ENCODE measurements around the gene RAB7A. TPM values are rescaled to one million over a fixed set of nuclear protein-coding genes. Genes with fewer than 3 reads are reported as not detected.
"Not testable (repeated sequence)": the region's sequence is repeated elsewhere in the genome, so short reads cannot be mapped to it uniquely, and the experiment has no call there.

Gene RAB7A
- polyA plus RNA-seq, 12 donors, result 133 to 273 (median 151) TPM; not detected in 1

DNA sequence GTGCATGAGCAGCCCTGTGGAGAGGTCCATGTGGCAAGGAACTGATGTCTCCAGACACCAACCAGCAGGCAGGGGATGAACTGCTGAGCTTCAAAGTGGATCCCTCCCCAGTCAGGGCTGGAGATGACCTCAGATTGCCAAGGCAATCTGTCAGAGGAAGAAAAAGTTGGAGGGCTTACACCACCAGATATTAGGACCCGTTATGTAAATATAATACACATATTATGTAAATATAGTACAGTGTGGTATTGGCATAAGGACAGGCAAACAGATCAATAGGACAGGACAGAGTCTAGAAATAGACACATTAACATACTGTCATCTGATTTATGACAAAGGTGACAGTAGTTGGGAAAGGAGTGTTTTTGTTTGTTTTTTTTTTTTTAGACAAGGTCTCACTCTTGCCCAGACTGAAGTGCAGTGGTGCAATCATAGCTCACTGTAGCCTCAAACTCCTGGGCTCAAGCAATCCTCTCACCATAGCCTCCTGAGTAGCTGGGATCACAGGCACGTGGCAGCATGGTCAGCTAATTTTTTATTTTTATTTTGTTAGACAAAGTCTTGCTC is 18.0 kb upstream of the RAB7A start:
- no peak for DNase-seq

DNA sequence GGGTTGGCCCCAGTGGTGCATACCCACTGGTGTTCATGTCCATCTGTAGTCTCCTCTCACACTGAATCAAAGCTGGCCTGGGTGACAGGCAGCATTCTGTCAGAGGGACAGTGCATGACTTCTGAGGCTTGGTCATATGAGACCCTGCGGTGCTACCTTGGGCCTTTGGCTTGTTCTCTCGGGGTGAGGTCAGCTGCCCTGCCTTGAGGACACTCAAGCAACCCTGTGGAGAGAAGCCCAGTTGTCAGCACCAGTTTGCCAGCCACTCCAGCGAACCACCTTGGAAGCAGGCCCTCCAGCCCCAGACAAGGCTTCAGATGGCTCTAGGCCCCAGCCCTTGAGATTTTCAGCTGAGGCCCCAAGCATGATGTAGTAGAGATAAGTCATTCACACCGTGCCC is 16.9 kb upstream of the RAB7A start:
- no peak for DNase-seq

DNA sequence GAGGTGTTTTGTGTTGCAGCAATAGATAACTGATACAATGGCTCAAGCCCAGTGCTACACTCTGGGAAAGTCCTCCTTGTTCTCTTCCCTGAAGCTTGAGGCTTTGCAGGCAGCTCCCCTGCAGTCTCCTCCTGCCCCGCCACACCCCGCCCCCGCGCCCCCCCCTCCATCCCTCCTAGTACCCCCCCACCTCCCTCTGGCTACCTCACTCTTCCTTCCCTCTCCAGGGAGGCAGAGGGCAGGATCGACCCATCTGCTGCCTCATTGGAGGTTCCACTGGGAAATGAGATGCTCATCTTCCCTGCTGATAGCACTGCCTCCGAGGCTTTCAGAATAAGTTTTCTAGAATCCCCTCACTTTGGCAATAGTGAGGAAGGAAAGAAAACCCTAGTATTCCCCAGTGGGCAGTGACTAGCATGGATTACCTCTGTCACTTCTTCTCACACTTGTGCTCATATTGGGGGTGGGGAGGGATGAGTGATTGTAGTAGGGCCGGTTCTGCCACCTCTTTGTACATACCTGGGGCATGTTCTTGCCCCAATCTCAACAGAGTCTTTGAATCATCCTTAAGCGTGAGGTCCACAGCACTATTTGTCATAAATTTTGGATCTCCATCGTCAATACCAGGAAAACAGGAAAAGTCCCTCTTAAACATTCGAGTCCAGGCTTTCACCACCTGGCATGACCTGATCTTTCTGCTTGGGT is 16.3 kb upstream of the RAB7A start:
- DNase-seq, result no peak

DNA sequence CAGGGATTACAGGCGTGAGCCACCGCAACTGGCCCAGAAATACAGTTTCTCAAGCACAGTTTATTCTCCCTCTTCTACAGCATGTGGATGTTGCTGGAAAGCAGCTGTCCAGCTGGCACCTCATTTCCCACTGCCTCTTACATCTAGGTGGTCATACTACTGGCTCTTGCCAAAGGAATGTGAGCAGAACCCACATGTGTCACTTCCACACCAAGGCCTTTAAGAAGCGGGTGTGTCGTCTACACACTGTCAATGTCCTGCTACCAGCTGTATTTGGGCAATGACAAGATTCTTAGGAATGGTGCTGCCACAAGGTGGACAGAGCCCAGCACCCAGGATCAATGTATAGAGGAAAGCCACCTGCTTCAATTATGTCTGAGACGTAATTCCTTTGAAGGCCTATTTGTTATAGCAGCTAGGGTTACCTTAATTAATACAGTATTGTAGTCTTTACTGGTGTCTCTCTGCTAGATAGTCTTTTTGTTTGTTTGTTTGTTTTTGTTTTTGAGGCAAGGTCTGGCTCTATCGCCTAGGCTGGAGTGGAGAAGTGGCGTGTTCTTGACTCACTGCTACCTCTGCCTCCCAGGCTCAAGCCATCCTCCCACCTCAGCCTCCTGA is 15.1 kb upstream of the RAB7A start:
- no peak for DNase-seq

DNA sequence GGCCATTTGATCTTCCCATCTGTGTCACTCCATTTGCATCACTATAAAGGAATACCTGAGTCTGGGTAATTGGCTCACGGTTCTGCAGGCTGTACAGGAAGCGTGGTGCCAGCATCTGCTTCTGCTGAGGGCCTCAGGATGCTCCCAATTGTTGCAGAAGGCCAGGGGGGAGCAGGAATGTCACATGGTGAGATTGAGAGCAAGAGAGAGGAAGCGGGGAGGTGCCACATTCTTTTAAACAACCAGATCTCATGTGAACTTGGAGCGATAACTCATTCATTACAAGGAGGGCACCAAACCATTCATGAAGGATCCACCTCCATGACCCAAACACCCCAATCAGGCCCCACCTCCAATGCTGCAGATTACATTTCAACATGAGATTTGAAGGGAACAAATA is 13.1 kb upstream of the RAB7A start:
- no peak for DNase-seq

DNA sequence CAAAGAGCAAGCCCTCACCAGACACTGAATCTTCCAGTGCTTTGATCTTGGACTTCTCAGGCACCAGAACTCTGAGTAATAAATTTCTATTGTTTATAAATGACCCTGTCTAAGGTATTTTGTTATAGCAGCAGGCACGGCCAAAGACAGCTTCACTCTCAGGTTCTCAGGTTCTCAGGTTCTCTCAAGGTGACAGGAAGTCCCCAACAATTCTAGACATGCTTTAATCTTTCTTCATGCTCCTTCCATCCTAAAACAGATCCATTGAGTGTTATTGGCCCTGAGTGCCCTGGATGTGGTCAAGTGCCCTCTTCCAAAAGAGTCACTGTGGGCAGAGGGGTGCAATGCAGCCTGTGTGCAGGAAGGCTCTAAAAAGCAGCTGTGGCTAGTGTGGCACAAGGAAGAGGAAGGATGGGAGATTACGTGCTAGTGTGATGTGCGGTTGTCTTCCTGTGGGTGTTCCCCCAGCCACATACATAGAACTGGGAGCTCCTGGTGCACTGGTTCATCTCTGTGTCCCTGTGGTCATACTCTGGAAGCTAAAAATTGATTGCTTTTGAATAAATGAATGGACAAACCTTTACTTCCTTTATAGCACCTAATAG is 11.0 kb upstream of the RAB7A start:
- DNase-seq, result no peak

DNA sequence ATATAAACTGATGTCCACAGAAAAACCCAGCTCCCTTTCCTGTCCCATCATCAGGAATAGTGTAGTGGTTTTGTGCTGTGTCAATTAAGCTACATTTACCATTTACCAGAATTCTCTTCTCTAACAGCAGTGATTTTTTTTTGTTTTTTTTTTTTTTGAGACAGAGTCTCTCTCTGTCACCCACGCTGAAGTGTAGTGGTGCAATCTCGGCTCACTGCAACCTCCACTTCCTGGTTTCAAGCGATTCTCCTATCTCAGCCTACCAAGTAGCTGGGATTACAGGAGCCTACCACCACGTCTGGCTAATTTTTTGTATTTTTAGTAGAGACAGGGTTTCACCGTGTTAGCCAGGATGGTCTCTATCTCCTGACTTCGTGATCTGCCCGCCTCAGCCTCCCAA is 7.1 kb upstream of the RAB7A start:
- DNase-seq, result not testable (repeated sequence)

DNA sequence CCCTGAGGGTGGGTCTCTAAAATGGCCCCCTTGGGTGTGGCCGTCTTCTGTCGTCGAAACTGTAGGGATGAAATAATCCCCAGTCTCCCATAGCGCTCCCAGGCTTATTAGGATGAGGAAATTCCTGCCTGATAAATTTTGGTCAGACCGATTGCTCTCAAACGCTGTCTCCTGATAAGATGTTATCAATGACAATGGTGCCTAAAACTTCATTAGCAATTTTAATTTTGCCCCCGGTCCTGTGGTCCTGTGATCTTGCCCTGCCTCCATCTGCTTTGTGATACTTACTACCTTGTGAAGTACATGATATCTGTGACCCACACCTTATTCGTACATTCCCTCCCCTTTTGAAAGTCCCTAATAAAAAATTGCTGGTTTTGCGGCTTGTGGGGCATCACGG is 5.1 kb upstream of the RAB7A start:
- no peak for DNase-seq

DNA sequence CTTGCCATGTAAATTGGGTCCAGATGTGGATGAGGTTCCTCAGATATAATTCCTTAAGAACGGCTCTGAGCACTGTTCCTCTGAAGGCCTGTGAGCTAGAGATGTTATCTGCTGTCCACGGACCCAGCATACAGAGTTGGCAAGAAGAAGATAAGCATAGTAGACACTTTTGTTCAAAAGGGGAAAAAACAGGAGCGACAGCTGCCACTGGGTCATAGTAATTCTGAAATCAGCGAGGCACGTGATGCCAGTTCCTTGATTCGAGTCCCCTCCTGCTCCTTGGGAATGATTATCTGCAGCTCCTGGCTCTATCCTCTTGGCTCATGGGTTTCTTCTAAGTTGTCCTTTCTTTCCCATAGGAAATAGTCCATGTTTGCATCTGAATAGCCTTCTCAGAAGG is 2.5 kb upstream of the RAB7A start:
- DNase-seq, result no peak

DNA sequence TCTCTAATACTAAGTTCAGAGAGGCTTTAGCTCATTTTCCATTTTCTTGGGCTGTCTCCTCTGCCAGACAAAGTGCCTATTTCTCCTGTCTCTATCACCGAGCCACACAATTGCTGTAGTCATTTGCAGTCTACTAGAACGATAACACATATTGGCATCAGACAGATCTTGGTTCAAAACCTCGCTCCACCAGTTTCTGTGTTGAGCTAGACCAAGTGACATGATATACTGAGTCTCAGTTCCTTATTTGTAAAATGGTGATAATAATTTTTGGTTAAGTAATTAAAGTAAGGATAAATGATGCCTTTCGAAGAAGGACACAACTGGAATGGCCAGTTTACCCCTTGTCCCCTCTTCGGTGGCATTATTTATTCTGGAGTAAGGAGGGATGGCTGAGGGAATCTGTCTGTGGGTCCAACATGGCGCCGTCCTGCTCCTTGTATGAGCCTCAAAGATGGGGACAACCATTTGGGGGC is 398 bp upstream of the RAB7A start:
- DNase-seq, result no peak

DNA sequence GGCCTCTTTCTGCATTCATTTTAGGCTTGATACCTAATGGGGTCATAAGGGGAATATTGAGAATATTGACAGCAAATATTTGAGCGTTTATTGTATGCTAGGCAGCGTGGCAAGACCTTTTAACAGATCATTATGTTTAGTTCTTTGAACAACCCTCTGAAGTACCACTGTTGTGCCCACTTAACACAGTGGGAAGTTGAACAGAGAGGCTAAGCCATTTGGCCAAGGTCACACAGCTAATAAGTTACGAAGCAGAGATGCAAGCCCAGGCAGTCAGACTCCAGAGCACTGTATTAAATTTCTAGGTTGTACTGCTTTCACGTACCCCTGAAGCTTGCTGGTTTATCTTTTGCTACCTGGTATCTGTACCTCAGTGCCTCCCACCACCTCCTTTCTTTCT is 1.1 kb downstream of the RAB7A start:
- no peak for DNase-seq

DNA sequence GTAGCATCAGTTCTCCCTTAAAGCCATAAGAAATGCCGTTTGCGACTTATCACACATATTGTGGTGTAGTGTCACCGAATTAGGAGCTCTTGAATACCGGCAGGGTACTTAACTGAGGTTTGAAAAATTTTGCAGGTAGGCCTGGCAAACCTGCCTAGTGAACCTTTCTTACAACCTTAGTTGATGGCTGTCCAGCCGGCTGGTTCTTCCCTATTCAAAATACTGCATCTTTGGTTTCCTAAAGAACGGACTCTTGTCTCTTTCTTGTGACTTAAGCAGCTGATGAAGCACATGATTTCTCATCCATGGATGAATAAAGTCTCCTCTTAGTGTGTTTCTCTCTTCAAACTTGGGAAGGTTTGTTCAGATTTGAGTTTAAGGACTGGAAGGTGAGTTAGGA is 1.5 kb downstream of the RAB7A start:
- no peak for DNase-seq

DNA sequence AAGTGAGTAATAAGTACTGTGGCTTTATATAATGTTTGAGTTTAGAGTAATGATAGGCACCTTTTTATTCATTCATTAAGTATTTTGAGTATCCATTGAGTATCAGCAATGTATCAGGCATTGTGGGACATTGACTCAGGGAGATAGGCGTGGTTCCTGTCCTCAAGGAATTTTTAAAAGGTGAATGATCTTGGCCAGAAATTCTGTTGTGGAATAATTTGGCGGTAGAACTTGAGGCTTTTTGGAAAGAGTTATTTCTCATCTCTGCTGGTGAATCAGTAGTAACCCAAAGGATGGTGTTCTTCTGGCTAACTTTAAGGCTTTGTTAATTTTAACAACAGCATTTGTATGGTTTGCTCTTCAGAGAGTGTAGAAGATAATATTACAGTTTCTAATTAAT is 2.0 kb downstream of the RAB7A start:
- no peak for DNase-seq

DNA sequence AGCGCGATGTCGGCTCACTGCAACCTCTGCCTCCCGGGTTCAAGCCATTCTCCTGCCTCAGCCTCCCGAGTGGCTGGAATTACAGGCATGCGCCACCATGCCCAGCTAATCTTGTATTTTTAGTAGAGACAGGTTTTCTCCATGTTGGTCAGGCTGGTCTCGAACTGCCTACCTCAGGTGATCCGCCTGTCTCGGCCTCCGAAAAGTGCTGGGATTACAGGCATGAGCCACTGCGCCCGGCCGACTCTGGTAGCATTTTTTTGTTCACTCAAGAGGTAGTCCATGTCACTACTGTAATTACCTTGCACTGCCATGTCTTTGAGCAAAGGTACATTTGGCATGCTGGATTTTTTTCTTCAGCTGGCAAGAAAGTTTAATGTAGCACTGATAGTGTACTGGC is 2.5 kb downstream of the RAB7A start:
- not testable (repeated sequence) for DNase-seq

DNA sequence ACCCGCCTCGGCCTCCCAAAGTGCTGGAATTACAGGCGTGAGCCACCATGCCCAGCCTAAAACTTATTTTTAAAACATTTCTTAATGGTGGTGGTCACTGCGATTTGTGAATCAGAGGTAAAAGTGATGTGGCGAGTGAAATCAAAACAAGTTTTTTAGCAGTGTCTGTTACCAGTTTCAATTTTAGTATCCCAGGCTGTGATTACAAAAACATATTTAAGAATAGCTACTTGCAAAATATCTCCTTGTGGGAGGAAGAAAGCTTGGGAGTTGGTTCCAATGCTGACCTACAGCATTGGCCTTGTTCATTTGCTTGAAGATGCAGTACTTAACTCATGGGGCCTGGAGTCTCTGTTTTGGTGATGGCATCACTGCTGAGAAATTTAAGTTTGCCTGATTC is 4.5 kb downstream of the RAB7A start:
- no peak for DNase-seq

DNA sequence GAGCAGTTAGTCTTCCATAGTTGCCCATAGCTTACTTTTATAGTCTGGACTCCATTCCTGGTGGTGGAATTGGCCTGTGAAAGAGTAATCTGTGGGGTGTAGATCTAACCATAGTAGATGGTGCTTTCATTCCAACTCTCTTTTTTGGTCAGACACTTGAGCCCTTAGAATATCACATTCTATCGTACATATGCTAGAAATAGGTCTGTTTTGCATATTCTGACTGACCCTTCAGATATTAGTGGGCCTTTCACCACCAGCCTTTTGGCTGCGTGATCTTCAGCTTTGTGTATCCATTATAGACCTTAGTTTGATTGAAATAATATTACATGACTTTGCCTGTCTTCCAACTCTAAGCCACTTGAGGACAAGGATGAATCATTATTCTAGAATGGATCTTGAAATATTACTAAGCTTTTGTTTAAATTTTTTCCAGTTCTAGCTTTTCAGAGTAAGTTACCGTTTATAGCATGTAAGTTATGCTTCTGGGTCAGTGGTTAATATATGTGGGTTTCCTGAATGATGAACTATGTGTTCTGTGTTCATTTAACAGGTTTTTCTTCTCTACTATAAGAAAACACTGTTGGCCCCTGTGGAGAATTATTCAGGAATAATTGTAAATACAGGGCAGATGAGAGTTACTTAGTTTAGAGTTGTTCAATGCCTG is 8.7 kb downstream of the RAB7A start:
- no peak for DNase-seq

DNA sequence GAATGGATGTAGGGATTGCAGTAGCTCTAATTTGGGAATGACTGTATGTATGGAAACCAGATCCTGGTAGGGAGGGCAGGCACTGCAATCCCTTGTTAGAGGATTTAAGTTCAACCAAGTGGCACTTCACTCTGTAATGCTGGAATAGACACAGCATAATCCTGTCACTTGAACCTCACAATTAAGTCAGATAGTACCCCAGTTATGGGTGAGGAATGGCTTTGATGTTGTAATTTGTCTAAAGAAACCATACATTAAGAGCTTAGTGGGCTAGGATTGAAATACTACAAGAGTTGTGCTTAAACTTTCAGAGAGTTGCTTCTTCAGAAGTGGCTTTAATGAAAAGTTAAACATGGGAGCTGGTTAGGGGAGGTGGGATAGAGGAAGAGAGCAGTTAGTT is 9.3 kb downstream of the RAB7A start:
- no peak for DNase-seq

DNA sequence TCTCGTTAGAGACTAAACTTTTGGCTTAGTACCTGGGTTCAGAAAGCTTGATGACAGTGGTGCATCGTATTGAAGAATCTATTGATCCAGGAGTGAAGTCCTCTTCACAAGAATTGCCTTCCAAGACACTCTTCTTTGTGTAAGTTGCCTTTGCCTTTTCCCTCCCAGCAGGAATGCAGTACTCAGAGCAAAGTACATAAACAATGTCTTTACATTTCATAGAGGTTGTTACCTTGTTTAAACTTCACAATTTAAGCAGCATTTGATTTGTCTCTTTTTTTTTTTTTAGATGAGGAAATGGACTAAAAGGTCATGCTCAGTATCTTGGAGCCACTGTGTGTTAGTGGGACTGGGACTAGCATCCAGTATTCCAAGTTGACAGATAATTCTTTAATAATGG is 9.9 kb downstream of the RAB7A start:
- DNase-seq, result no peak

DNA sequence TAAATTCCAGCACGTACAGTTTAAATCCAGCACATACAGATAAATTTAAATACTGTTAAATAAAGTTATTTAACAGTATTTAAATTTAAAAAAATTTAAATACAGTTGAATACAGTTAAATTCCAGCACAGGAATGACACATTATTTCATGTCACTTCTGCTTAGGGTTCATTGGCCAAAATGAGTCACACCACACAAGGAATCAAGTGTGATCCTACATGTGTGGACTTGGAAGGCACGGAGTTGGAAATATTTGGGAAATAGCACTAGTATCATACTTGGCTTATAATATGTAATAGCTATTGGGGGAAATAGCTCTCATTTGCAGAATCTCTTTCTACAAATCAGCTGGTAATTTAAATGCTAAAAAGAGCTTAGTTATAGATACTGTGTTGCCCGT is 10.6 kb downstream of the RAB7A start:
- DNase-seq, result no peak

DNA sequence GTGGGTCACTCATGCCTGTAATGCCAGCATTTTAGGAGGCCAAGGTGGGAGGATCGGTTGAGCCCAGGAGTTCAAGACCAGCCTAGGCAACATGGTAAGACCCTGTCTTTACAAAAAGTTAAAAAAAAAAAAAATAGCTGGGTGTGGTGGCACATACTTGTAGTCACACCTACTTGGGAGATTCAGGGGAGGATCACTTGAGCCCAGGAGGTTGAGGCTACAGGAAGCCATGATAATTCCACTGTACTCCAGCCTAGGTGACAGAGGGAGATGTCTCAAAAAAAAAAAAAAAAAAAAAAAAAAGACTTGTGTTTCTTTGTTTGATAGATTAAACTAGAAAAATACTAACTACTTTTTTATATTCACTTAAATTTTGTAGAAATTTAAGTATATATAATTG is 14.6 kb downstream of the RAB7A start:
- no peak for DNase-seq

DNA sequence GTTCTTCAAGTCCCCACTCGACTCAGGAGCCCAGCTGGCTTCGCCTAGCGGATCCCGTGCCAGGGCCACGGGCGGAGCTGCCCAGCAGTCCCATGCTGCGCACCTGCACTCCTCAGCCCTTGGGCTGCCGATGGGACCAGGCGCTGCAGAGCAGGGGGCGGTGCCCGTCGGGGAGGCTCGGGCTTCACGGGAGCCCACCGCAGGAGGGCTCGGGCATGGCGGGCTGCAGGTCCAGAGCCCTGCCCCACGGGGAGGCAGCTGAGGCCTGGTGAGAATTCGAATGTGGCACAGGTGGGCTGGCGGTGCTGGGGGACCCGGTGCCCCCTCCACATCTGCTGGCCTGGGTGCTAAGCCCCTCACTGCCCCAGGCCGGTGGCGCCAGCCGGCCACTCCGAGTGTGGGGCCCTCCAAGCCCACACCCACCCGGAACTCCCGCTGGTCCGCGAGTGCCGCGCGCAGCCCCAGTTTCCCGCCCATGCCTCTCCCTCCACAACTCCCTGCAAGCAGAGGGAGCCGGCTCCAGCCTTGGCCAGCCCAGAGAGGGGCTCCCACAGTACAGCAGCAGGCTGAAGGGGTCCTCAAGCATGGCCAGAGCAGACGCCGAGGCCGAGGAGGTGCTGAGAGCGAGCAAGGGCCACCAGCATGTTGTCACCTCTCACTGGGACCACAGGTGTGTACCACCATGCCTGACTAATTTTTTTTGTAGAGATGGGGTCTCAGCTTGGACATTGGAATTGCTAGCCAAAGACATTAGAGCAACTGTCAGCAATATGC is 17.0 kb downstream of the RAB7A start:
- DNase-seq, result no peak

DNA sequence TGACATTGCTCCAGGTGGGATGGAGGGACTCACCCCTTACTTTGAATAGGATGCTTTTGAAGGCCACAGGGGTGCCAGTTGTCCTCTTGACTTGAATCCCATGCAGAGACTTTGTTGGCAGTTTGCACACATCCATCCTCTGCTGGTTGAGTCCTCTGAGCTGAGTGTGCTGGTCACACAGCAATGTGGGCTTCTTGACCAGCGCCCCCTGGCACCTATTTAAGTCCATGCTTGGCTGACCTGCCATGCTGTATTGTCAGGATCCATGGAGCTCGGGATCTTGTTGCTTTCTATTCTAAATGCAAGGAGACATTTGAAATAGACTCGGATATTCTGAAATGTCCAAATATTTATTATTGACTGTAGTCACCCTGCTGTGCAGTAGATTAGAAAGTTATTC is 19.8 kb downstream of the RAB7A start:
- DNase-seq, result no peak
